Measurements from ENCODE around the gene DDR1.

Gene DDR1

DNA sequence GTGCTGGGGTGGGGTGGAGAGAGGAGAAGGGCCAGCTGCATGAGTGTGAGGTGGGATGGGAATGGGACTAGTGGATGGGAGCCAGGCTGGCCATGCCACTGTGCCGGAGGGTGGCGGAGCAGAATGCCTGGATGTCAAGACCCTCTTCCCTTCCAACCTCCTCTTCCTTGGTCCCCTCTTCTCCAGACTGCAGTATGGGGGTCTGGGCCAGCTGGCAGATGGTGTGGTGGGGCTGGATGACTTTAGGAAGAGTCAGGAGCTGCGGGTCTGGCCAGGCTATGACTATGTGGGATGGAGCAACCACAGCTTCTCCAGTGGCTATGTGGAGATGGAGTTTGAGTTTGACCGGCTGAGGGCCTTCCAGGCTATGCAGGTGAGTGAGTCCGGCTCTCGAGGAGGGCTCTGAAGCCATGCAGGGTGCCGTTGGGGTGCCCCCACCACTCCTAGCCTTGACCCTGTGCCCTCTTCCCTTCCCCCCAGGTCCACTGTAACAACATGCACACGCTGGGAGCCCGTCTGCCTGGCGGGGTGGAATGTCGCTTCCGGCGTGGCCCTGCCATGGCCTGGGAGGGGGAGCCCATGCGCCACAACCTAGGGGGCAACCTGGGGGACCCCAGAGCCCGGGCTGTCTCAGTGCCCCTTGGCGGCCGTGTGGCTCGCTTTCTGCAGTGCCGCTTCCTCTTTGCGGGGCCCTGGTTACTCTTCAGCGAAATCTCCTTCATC lies 7.7 kb downstream of the DDR1 start:
- TF ChIP-seq POLR2AphosphoS5 (IDR thresholded peaks at IDR 0.05; ENCODE audit: low read depth, low read length) (no peak), PAX5 (IDR thresholded peaks at IDR 0.05; ENCODE audit: insufficient read depth, low read length, severe bottlenecking) (no peak), POU2F2 (IDR thresholded peaks at IDR 0.05; ENCODE audit: low read depth, low read length) (no peak), SPI1 (IDR thresholded peaks at IDR 0.05; ENCODE audit: low read depth, low read length) (no peak), TAF1 (IDR thresholded peaks at IDR 0.05; ENCODE audit: low read depth, low read length) (no peak), POLR2A (IDR thresholded peaks at IDR 0.05; ENCODE audit: low read depth, low read length) (no peak)
- FAIRE-seq: no peak
- no peak for DNase-seq (ENCODE audit: insufficient read length, low spot score)

DNA sequence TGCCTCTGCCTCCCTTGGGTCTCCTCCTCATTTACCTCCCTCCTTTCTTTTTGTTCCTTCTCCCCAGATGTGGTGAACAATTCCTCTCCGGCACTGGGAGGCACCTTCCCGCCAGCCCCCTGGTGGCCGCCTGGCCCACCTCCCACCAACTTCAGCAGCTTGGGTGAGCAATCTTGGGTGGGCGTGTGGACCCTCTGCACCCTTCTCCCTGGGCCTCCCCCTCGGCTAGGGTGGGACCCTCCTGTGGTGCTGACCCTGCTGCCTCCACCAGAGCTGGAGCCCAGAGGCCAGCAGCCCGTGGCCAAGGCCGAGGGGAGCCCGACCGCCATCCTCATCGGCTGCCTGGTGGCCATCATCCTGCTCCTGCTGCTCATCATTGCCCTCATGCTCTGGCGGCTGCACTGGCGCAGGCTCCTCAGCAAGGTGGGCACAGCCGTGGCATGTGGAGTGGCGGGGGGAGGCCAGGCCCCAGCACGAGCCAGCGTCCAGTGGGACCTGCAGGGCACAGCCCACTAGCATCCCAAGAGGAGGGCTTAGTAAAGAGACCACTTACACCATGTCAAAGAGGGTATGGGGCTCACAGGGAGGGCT lies 8.8 kb downstream of the DDR1 start:
- FAIRE-seq: no peak
- no peak for DNase-seq (ENCODE audit: insufficient read length, low spot score)
- TF ChIP-seq POU2F2 (IDR thresholded peaks at IDR 0.05; ENCODE audit: low read depth, low read length): no peak
- TF ChIP-seq PAX5 (IDR thresholded peaks at IDR 0.05; ENCODE audit: insufficient read depth, low read length, severe bottlenecking): no peak

DNA sequence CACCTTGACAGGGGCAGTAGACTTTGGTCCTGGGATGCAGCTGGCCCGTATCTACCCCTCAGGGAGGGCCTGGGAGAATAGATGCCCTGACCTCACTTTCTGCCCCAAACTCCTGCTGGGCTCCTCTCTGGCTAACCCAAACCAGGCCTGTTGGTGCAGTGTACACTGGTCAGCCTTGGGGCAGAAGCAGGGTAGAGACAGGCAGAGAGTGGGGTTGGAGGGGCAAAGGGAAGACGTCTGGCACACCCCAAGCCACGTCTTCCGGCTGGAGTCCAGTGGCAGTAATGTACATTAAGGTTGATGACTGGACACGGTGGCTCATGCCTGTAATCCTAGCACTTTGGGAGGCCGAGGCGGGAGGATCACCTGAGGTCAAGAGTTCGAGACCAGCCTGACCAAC lies 9.3 kb downstream of the DDR1 start:
- FAIRE-seq: no peak

DNA sequence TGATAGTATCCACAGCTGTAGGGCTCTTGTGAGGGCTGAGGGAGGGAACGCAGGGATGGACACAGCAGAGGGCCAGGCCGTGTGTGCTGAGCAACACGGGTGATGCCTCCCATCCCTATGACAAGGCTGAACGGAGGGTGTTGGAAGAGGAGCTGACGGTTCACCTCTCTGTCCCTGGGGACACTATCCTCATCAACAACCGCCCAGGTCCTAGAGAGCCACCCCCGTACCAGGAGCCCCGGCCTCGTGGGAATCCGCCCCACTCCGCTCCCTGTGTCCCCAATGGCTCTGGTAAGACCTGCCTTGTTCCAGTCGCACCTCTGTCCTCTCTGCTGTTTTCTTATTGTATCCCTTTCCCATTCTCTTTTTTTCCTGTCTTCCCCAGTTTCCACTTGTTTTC lies 10.1 kb downstream of the DDR1 start:
- no peak for DNase-seq (ENCODE audit: insufficient read length, low spot score)
- no peak for FAIRE-seq
- TF ChIP-seq POU2F2 (IDR thresholded peaks at IDR 0.05; ENCODE audit: low read depth, low read length) (no peak), PAX5 (IDR thresholded peaks at IDR 0.05; ENCODE audit: insufficient read depth, low read length, severe bottlenecking) (no peak), POLR2AphosphoS5 (IDR thresholded peaks at IDR 0.05; ENCODE audit: low read depth, low read length) (no peak), TAF1 (IDR thresholded peaks at IDR 0.05; ENCODE audit: low read depth, low read length) (no peak), POLR2A (IDR thresholded peaks at IDR 0.05; ENCODE audit: low read depth, low read length) (no peak), SPI1 (IDR thresholded peaks at IDR 0.05; ENCODE audit: low read depth, low read length) (no peak)

More for the DNA sequence above, 9.3 kb downstream of the DDR1 start:
- no peak for TF ChIP-seq POLR2AphosphoS5 (IDR thresholded peaks at IDR 0.05; ENCODE audit: low read depth, low read length)
- TF ChIP-seq TAF1 (IDR thresholded peaks at IDR 0.05; ENCODE audit: low read depth, low read length): no peak
- no peak for TF ChIP-seq POLR2A (IDR thresholded peaks at IDR 0.05; ENCODE audit: low read depth, low read length)
- no peak for TF ChIP-seq SPI1 (IDR thresholded peaks at IDR 0.05; ENCODE audit: low read depth, low read length)
- TF ChIP-seq PAX5 (IDR thresholded peaks at IDR 0.05; ENCODE audit: insufficient read depth, low read length, severe bottlenecking): no peak
- no peak for TF ChIP-seq POU2F2 (IDR thresholded peaks at IDR 0.05; ENCODE audit: low read depth, low read length)
- DNase-seq (ENCODE audit: insufficient read length, low spot score): no peak

DNA sequence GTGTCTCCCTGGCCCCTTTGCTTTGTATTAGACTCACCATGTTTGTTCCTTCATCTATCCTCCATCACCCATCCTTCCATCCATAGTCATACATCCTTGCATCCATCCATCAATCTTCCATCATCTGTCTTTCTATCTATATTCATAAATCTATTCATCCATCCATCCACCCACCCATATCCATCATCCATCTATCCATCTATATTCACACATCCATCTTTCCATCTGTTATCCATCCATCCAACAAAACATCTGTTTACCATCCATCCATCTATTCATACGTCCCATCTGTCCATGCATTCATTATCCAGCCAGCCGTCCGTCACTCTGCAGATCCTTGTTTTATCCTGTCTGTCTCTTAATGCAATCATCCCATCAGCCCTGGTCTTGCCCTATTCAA lies 10.6 kb downstream of the DDR1 start:
- FAIRE-seq: no peak
- TF ChIP-seq POU2F2 (IDR thresholded peaks at IDR 0.05; ENCODE audit: low read depth, low read length) (no peak), POLR2A (IDR thresholded peaks at IDR 0.05; ENCODE audit: low read depth, low read length) (no peak), SPI1 (IDR thresholded peaks at IDR 0.05; ENCODE audit: low read depth, low read length) (no peak), PAX5 (IDR thresholded peaks at IDR 0.05; ENCODE audit: insufficient read depth, low read length, severe bottlenecking) (no peak), TAF1 (IDR thresholded peaks at IDR 0.05; ENCODE audit: low read depth, low read length) (no peak), POLR2AphosphoS5 (IDR thresholded peaks at IDR 0.05; ENCODE audit: low read depth, low read length) (no peak)
- no peak for DNase-seq (ENCODE audit: insufficient read length, low spot score)

DNA sequence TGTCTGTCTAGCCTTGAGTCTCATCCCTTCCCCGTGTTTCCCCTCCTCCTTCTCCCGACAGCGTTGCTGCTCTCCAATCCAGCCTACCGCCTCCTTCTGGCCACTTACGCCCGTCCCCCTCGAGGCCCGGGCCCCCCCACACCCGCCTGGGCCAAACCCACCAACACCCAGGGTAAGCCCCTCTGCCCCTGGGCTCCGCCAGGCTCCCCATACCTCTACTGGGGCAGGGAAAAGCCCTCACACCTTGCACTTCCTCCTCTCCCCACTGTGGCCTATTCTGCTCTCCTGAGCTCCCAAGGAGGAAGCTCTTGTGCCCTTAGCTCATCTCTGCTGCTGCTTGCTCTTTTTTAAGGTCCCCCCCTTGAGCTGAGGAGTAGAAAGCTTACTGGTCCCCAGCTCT lies 11.0 kb downstream of the DDR1 start:
- DNase-seq (ENCODE audit: insufficient read length, low spot score) (no peak), FAIRE-seq (no peak)
- TF ChIP-seq SPI1 (IDR thresholded peaks at IDR 0.05; ENCODE audit: low read depth, low read length) (no peak), POLR2A (IDR thresholded peaks at IDR 0.05; ENCODE audit: low read depth, low read length) (no peak), TAF1 (IDR thresholded peaks at IDR 0.05; ENCODE audit: low read depth, low read length) (no peak), POU2F2 (IDR thresholded peaks at IDR 0.05; ENCODE audit: low read depth, low read length) (no peak), POLR2AphosphoS5 (IDR thresholded peaks at IDR 0.05; ENCODE audit: low read depth, low read length) (no peak), PAX5 (IDR thresholded peaks at IDR 0.05; ENCODE audit: insufficient read depth, low read length, severe bottlenecking) (no peak)

DNA sequence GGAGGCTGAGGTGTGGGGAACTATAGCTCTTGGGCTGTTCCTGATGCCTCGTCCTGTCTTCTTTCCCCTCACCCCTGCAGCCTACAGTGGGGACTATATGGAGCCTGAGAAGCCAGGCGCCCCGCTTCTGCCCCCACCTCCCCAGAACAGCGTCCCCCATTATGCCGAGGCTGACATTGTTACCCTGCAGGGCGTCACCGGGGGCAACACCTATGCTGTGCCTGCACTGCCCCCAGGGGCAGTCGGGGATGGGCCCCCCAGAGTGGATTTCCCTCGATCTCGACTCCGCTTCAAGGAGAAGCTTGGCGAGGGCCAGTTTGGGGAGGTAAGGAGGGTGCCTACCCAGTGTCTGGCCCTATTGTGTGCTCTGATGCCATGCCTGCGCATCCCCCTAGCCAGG lies 12.2 kb downstream of the DDR1 start:
- FAIRE-seq (no peak), DNase-seq (ENCODE audit: insufficient read length, low spot score) (no peak)
- no peak for TF ChIP-seq SPI1 (IDR thresholded peaks at IDR 0.05; ENCODE audit: low read depth, low read length)

DNA sequence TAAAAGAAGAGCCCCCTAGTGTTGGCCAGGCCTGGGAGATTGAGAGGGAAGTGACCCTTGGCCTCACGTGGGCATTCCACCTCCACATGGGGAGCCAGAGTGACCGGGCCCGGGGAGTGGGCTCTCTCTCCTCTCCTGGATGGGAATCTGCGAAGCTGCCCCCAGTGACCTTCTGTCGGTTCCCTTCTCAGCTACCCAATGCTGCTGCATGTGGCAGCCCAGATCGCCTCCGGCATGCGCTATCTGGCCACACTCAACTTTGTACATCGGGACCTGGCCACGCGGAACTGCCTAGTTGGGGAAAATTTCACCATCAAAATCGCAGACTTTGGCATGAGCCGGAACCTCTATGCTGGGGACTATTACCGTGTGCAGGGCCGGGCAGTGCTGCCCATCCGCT lies 13.6 kb downstream of the DDR1 start:
- no peak for TF ChIP-seq TAF1 (IDR thresholded peaks at IDR 0.05; ENCODE audit: low read depth, low read length)
- FAIRE-seq (no peak), DNase-seq (ENCODE audit: insufficient read length, low spot score) (no peak)

DNA sequence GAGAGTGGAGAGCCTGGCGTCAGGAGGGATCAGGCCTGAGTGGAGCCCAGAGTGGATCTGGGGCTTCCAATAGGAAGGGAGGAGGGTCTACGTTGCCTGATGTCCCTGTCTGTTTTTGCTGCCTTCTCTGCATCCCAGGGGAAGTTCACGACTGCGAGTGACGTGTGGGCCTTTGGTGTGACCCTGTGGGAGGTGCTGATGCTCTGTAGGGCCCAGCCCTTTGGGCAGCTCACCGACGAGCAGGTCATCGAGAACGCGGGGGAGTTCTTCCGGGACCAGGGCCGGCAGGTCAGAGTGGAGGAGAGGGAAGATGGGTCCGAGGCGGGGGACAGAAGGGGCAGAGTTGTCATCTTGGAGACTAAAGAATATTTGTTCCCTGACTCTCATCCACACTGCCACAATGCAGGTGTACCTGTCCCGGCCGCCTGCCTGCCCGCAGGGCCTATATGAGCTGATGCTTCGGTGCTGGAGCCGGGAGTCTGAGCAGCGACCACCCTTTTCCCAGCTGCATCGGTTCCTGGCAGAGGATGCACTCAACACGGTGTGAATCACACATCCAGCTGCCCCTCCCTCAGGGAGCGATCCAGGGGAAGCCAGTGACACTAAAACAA lies 14.5 kb downstream of the DDR1 start:
- TF ChIP-seq SPI1 (IDR thresholded peaks at IDR 0.05; ENCODE audit: low read depth, low read length): no peak
- TF ChIP-seq POLR2A (IDR thresholded peaks at IDR 0.05; ENCODE audit: low read depth, low read length): no peak
- TF ChIP-seq PAX5 (IDR thresholded peaks at IDR 0.05; ENCODE audit: insufficient read depth, low read length, severe bottlenecking): no peak
- TF ChIP-seq POLR2AphosphoS5 (IDR thresholded peaks at IDR 0.05; ENCODE audit: low read depth, low read length): no peak
- TF ChIP-seq POU2F2 (IDR thresholded peaks at IDR 0.05; ENCODE audit: low read depth, low read length): no peak
- TF ChIP-seq TAF1 (IDR thresholded peaks at IDR 0.05; ENCODE audit: low read depth, low read length): no peak
- FAIRE-seq: no peak
- no peak for DNase-seq (ENCODE audit: insufficient read length, low spot score)

DNA sequence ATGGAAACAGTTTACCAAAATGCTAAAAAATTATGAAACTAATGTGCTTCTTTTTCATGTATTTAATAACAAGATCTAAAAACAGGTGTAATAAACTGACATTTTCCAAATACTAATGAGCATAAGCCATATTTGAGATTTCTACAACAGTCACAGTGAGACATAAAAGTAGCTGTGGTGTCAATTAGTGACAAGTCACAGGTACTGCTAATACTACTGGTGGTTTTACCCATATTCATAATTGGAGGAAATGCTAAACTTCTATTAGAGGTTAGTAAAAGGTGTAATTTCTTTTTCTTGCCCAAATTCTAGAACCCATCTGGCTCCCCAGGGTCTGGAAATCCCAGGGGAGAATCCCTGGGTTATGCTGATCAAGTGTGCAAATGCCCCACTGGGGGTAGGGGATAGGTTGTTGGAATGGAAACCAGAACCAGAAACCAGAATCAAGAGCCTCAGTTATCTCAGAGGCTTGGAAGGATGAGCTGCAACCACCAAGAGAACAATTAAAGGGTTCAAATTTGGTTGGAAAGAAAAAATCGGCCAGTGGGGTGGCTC lies 16.6 kb downstream of the DDR1 start:
- TF ChIP-seq TAF1 (IDR thresholded peaks at IDR 0.05; ENCODE audit: low read depth, low read length): no peak
- no peak for TF ChIP-seq POU2F2 (IDR thresholded peaks at IDR 0.05; ENCODE audit: low read depth, low read length)
- TF ChIP-seq PAX5 (IDR thresholded peaks at IDR 0.05; ENCODE audit: insufficient read depth, low read length, severe bottlenecking): no peak
- no peak for TF ChIP-seq SPI1 (IDR thresholded peaks at IDR 0.05; ENCODE audit: low read depth, low read length)
- TF ChIP-seq POLR2A (IDR thresholded peaks at IDR 0.05; ENCODE audit: low read depth, low read length): no peak
- TF ChIP-seq POLR2AphosphoS5 (IDR thresholded peaks at IDR 0.05; ENCODE audit: low read depth, low read length): no peak
- DNase-seq (ENCODE audit: insufficient read length, low spot score) (no peak), FAIRE-seq (no peak)

Data from GM12891 (cell line).